ENCODE data around the gene STUB1. TPM values are rescaled to one million over a fixed set of nuclear protein-coding genes. Genes with fewer than 3 reads are reported as not detected.

The STUB1 gene
- total RNA-seq, 1 donor from 2014 or later, result 97.2 TPM

Other genes with a start within 250 kb of the STUB1 start
- gene CAPN15, start 152.7 kb upstream of the STUB1 start, total RNA-seq, result 29.2 and 37.8 TPM in 2 replicates
- gene PRR35, start 120.0 kb upstream of the STUB1 start, total RNA-seq, result not detected in 2 replicates
- gene NHLRC4, start 113.4 kb upstream of the STUB1 start, total RNA-seq, result 3.5 and 4.4 TPM in 2 replicates
- gene PIGQ, start 110.4 kb upstream of the STUB1 start, total RNA-seq, result 20.2 and 25.1 TPM in 2 replicates
- 10.9 and 19.7 TPM in 2 replicates for gene RAB40C, start 90.3 kb upstream of the STUB1 start, total RNA-seq
- gene WFIKKN1, start 49.4 kb upstream of the STUB1 start, total RNA-seq, result 0.06 TPM in 1 of 2 replicates, not detected in the other
- gene METTL26, start 44.1 kb upstream of the STUB1 start, total RNA-seq, result 187 and 190 TPM in 2 replicates
- 21.0 and 34.2 TPM in 2 replicates for gene MCRIP2, start 38.6 kb upstream of the STUB1 start, total RNA-seq
- gene WDR90, start 31.0 kb upstream of the STUB1 start, total RNA-seq, result 5.7 and 9.1 TPM in 2 replicates
- 18.7 and 19.5 TPM in 2 replicates for gene RHOT2, start 12.3 kb upstream of the STUB1 start, total RNA-seq
- gene RHBDL1, start 4.7 kb upstream of the STUB1 start, total RNA-seq, result 0.50 and 1.5 TPM in 2 replicates
- 47.8 and 63.7 TPM in 2 replicates for gene JMJD8, start 3.9 kb downstream of the STUB1 start, total RNA-seq
- 14.2 and 14.9 TPM in 2 replicates for gene WDR24, start 10.0 kb downstream of the STUB1 start, total RNA-seq
- gene FBXL16, start 25.4 kb downstream of the STUB1 start, total RNA-seq, result not detected in 2 replicates
- 115 and 126 TPM in 2 replicates for gene METRN, start 34.7 kb downstream of the STUB1 start, total RNA-seq
- 30.0 and 34.0 TPM in 2 replicates for gene ANTKMT, start 40.7 kb downstream of the STUB1 start, total RNA-seq
- 0.10 and 1.3 TPM in 2 replicates for gene CCDC78, start 46.0 kb downstream of the STUB1 start, total RNA-seq
- 5.9 and 16.4 TPM in 2 replicates for gene HAGHL, start 46.7 kb downstream of the STUB1 start, total RNA-seq
- 8.9 and 16.7 TPM in 2 replicates for gene CIAO3, start 60.6 kb downstream of the STUB1 start, total RNA-seq
- not detected in 2 replicates for gene MSLN, start 80.3 kb downstream of the STUB1 start, total RNA-seq
- 20.3 and 26.0 TPM in 2 replicates for gene RPUSD1, start 108.0 kb downstream of the STUB1 start, total RNA-seq
- gene CHTF18, start 108.2 kb downstream of the STUB1 start, total RNA-seq, result 2.0 and 4.9 TPM in 2 replicates
- not detected in 2 replicates for gene GNG13, start 120.3 kb downstream of the STUB1 start, total RNA-seq